ENCODE measurements around the gene PRR5L.

PRR5L gene

GRCh38 chr11:36356201-36356600 lies 60.1 kb downstream of the PRR5L start:
- no peak for DNase-seq
- Histone ChIP-seq H3K27ac (no peak overlapping the region), H3K4me3 (ENCODE audit: low read depth, low read length) (no peak overlapping the region), H3K9me3 (ENCODE audit: severe bottlenecking) (no peaks in the 10 kb centered on the region), H3K27me3 (ENCODE audit: insufficient read depth, low read depth, severe bottlenecking) (no peaks in the 10 kb centered on the region), H3K36me3 (no peaks in the 10 kb centered on the region)
- TF ChIP-seq, protein P1, sequence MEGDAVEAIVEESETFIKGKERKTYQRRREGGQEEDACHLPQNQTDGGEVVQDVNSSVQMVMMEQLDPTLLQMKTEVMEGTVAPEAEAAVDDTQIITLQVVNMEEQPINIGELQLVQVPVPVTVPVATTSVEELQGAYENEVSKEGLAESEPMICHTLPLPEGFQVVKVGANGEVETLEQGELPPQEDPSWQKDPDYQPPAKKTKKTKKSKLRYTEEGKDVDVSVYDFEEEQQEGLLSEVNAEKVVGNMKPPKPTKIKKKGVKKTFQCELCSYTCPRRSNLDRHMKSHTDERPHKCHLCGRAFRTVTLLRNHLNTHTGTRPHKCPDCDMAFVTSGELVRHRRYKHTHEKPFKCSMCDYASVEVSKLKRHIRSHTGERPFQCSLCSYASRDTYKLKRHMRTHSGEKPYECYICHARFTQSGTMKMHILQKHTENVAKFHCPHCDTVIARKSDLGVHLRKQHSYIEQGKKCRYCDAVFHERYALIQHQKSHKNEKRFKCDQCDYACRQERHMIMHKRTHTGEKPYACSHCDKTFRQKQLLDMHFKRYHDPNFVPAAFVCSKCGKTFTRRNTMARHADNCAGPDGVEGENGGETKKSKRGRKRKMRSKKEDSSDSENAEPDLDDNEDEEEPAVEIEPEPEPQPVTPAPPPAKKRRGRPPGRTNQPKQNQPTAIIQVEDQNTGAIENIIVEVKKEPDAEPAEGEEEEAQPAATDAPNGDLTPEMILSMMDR (IDR thresholded peaks at IDR 0.05; ENCODE audit: low read depth, low read length): no peak

GRCh38 chr11:36357831-36358230 lies 61.7 kb downstream of the PRR5L start:
- no peak for DNase-seq
- TF ChIP-seq, protein P1 (IDR thresholded peaks at IDR 0.05; ENCODE audit: low read depth, low read length): no peak
- no peak overlapping the region for H3K4me3 ChIP-seq (ENCODE audit: low read depth, low read length)

DNA sequence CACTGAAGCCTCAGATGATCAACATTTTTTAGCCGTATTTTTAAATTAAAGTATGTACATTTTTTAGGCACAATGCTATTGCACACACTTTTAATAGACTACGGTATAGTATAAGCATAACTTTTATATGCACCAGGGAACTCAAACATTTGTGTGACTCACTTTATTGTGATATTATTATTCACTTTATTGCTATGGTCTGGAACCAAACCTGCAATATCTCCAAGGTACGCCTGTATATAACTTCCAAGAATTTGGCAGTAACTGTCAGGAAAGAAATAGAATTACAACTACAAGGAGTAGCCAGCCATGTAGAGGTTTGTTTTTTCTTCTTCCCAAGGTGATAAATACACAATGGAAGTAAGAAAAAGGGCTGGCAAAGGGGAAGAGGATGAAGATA lies 62.3 kb downstream of the PRR5L start:
- TF ChIP-seq, protein P1 (IDR thresholded peaks at IDR 0.05; ENCODE audit: low read depth, low read length): no peak
- H3K27me3 ChIP-seq (ENCODE audit: insufficient read depth, low read depth, severe bottlenecking): no peaks in the 10 kb centered on the region
- no peak for DNase-seq
- no peak overlapping the region for H3K4me3 ChIP-seq (ENCODE audit: low read depth, low read length)
- no peaks in the 10 kb centered on the region for H3K36me3 ChIP-seq
- H3K27ac ChIP-seq: no peak overlapping the region
- H3K9me3 ChIP-seq (ENCODE audit: severe bottlenecking): no peaks in the 10 kb centered on the region

More at GRCh38 chr11:36357831-36358230, 61.7 kb downstream of the PRR5L start:
- H3K9me3 ChIP-seq (ENCODE audit: severe bottlenecking): no peaks in the 10 kb centered on the region
- no peaks in the 10 kb centered on the region for H3K36me3 ChIP-seq
- no peaks in the 10 kb centered on the region for H3K27me3 ChIP-seq (ENCODE audit: insufficient read depth, low read depth, severe bottlenecking)
- no peak overlapping the region for H3K27ac ChIP-seq

GRCh38 chr11:36360318-36360717 lies 64.2 kb downstream of the PRR5L start:
- TF ChIP-seq, protein P1 (IDR thresholded peaks at IDR 0.05; ENCODE audit: low read depth, low read length): no peak

GRCh38 chr11:36360826-36361415 lies 64.8 kb downstream of the PRR5L start:
- no peak overlapping the region for H3K27ac ChIP-seq
- H3K27me3 ChIP-seq (ENCODE audit: insufficient read depth, low read depth, severe bottlenecking): no peaks in the 10 kb centered on the region
- TF ChIP-seq, protein P1 (IDR thresholded peaks at IDR 0.05; ENCODE audit: low read depth, low read length): no peak
- no peak for DNase-seq
- no peaks in the 10 kb centered on the region for H3K36me3 ChIP-seq
- H3K4me3 ChIP-seq (ENCODE audit: low read depth, low read length): no peak overlapping the region
- no peaks in the 10 kb centered on the region for H3K9me3 ChIP-seq (ENCODE audit: severe bottlenecking)

More at GRCh38 chr11:36360318-36360717, 64.2 kb downstream of the PRR5L start:
- Histone ChIP-seq H3K27ac (no peak overlapping the region), H3K36me3 (no peaks in the 10 kb centered on the region), H3K9me3 (ENCODE audit: severe bottlenecking) (no peaks in the 10 kb centered on the region), H3K4me3 (ENCODE audit: low read depth, low read length) (no peak overlapping the region), H3K27me3 (ENCODE audit: insufficient read depth, low read depth, severe bottlenecking) (no peaks in the 10 kb centered on the region)
- no peak for DNase-seq

DNA sequence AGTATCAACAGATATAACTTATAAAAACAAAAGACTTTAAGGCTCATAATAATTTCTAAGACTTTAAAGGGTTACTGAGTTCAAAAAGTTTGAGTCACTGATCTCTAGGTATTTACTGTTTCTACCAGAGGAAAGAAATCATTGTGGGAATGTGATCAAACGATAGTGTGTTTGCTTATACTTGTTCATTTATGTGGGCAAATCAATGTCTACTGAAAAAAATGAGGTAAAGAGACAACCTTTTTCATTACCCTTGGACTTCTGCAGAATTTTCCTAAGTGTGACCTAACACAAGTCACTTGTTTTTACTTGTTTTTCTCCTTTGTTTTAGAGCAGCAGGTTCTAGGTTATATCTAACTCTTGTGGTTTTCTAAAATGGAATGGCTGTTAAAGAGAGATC lies 65.4 kb downstream of the PRR5L start:
- DNase-seq: no peak

More for the DNA sequence above, 65.4 kb downstream of the PRR5L start:
- H3K27ac ChIP-seq: no peak overlapping the region
- H3K9me3 ChIP-seq (ENCODE audit: severe bottlenecking): no peaks in the 10 kb centered on the region
- TF ChIP-seq, protein P1 (IDR thresholded peaks at IDR 0.05; ENCODE audit: low read depth, low read length): no peak
- H3K4me3 ChIP-seq (ENCODE audit: low read depth, low read length): no peak overlapping the region
- H3K27me3 ChIP-seq (ENCODE audit: insufficient read depth, low read depth, severe bottlenecking): no peaks in the 10 kb centered on the region
- no peaks in the 10 kb centered on the region for H3K36me3 ChIP-seq

All from WERI-Rb-1 (cell line).